ENCODE measurements around the gene BNIP1. TPM values are rescaled to one million over a fixed set of nuclear protein-coding genes. Genes with fewer than 3 reads are reported as not detected.

The BNIP1 gene, protein sequence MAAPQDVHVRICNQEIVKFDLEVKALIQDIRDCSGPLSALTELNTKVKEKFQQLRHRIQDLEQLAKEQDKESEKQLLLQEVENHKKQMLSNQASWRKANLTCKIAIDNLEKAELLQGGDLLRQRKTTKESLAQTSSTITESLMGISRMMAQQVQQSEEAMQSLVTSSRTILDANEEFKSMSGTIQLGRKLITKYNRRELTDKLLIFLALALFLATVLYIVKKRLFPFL
- total RNA-seq (2012; rRNA removed) (29.2 and 35.3 TPM in 2 replicates), polyA plus RNA-seq (2012; rRNA removed) (24.3 and 25.8 TPM in 2 replicates), Bru-seq, nascent RNA (percentile 73 among the genes with signal in this experiment), BruChase-seq, experiment 1, labeled RNA remaining after a 6-hour chase (percentile 60 among the genes with signal in this experiment), BruChase-seq, experiment 2, labeled RNA remaining after a 2-hour chase (percentile 52 among the genes with signal in this experiment)
- polyA plus RNA-seq (2012; cell fraction: cytosol; rRNA removed) = 11.8 and 21.7 TPM in 2 replicates
- 12.6 and 27.2 TPM in 2 replicates for polyA plus RNA-seq (2012; cell fraction: nucleus; rRNA removed; ENCODE audit: low replicate concordance)
- long read RNA-seq, transcript BNIP1-202 (6 exons, 1,184 nt) = major isoform, 17 of 25 reads
- long read RNA-seq, partial matches to known transcripts = 5 of 25 reads
- long read RNA-seq, other reads (novel, unspliced or antisense) = 2 of 25 reads

GRCh38 chr5:173144200-173145176, at the start of gene BNIP1:
TSS of gene BNIP1 (plus strand) at chr5:173144531. CDS start at chr5:173144546, 15 bp downstream.
- H3K27ac ChIP-seq (ENCODE audit: insufficient read depth, low read length) = peak within 1 kb of the TSS; percentile 67
- H2BK120ac ChIP-seq (ENCODE audit: low read depth, low read length) = peak within 1 kb of the TSS; percentile 76
- DNase-seq (peak; percentile 94), ATAC-seq (ENCODE audit: low read depth) (peak; percentile 96)
- H3K9me3 ChIP-seq (ENCODE audit: control insufficient read depth, insufficient read depth, low read length) = no peaks in the 10 kb centered on the region
- H3K14ac ChIP-seq (replicated peaks; ENCODE audit: low read depth, low read length) = peak within 1 kb of the TSS; percentile 98
- peaks cover 6% of the 10 kb centered on the region for H3K9me1 ChIP-seq (ENCODE audit: insufficient read depth, low read length)
- dilution Hi-C loops (cut with HindIII; ENCODE audit: low sequenced_read_pairs, unreplicated experiment) = no loop called here
- peak within 1 kb of the TSS; percentile 81 for H3K56ac ChIP-seq (ENCODE audit: extremely low read depth, insufficient read depth, low read length)
- peak within 1 kb of the TSS; percentile 98 for H2AFZ ChIP-seq (replicated peaks; ENCODE audit: low read length, poor library complexity)
- peak within 1 kb of the TSS; percentile 96 for H3K4me2 ChIP-seq (ENCODE audit: low read depth, low read length)
- peak within 1 kb of the TSS; percentile 49 for H2AK5ac ChIP-seq (ENCODE audit: low read depth, low read length)
- peak within 1 kb of the TSS; percentile 55 for H2BK5ac ChIP-seq (ENCODE audit: low read depth, low read length, poor library complexity, severe bottlenecking)
- peak within 1 kb of the TSS; percentile 37; the same call in 1 of the 3 replicates for H2BK15ac ChIP-seq (ENCODE audit: low read depth, low read length)
- POLR2A ChIA-PET (ENCODE audit: unreplicated experiment) = interaction anchor here (0.5 kb wide), 1 partner anchor 19 kb away, joined by 3 read pairs; no protein-coding TSS in a partner anchor
- peak within 1 kb of the TSS; percentile 53 for H3K4me3 ChIP-seq (ENCODE audit: insufficient read depth, low read depth, low read length)
- in situ Hi-C loops (cut with MboI; ENCODE audit: low sequenced_read_pairs) = loop anchor here (5.0 to 10.0 kb wide), 2 partner anchors 162 to 440 kb away; partner anchors contain the start of gene ATP6V0E1
- WGBS, 2 experiments (ENCODE audit: extremely low coverage in 2 of 2, insufficient read length in 1 of 2) = 3% methylated on average over 31 of the region's 48 CpGs; no CpG with 5 or more reads in 1 of the 2 experiments
- H2BK20ac ChIP-seq (ENCODE audit: low read depth, low read length) = peak within 1 kb of the TSS; percentile 67; the same call in 1 of the 2 replicates
- H4K5ac ChIP-seq (ENCODE audit: low read depth, low read length) = peak within 1 kb of the TSS; percentile 26
- H3K18ac ChIP-seq (ENCODE audit: low read depth, low read length) = peak within 1 kb of the TSS; percentile 23; the same call in 1 of the 2 replicates
- peak within 1 kb of the TSS; percentile 91 for H2AK9ac ChIP-seq (replicated peaks; ENCODE audit: low read depth, low read length, poor library complexity)
- peak within 1 kb of the TSS; percentile 59 to 97 for H4K8ac ChIP-seq (ENCODE audit: low read depth in 2 of 2, low read length in 2 of 2)
- intact Hi-C loops (cut with micrococcal nuclease) = loop anchor here (2.0 to 5.0 kb wide), 3 partner anchors 72 to 437 kb away; no protein-coding TSS in a partner anchor
- TSS peak; percentile 71 for BruUV-seq (replicated peaks)
- peak within 1 kb of the TSS; percentile 69 for H3K9ac ChIP-seq (ENCODE audit: low read depth, low read length)
- H4K91ac ChIP-seq (ENCODE audit: insufficient read depth, low read depth, low read length) = peak within 1 kb of the TSS; percentile 76
- peaks cover 8% of the 10 kb centered on the region; the same call in 1 of the 2 replicates for H3K36me3 ChIP-seq (ENCODE audit: control insufficient read depth, insufficient read depth, low read length)
- H3K27me3 ChIP-seq (ENCODE audit: control insufficient read depth, insufficient read depth, low read length) = no peaks in the 10 kb centered on the region
- H3K23ac ChIP-seq (ENCODE audit: low read depth, low read length) = peak within 1 kb of the TSS; percentile 84
- H4K20me1 ChIP-seq (ENCODE audit: insufficient read depth, low read length) = no peaks in the 10 kb centered on the region
- CTCF ChIA-PET = interaction anchor here (0.8 to 1.3 kb wide), 2 partner anchors 9 to 30 kb away, joined by 4 to 7 read pairs; no protein-coding TSS in a partner anchor
- peak within 1 kb of the TSS; percentile 92 for H3K4ac ChIP-seq (ENCODE audit: low read depth, low read length)
- no peaks in the 10 kb centered on the region for H3K4me1 ChIP-seq (ENCODE audit: control insufficient read depth, insufficient read depth, low read length)
- H3K79me1 ChIP-seq (ENCODE audit: low read depth in 1 of 2, low read length in 2 of 2) = peaks cover 13 to 18% of the 10 kb centered on the region in 2 experiments
- TF ChIP-seq RFX5 (IDR thresholded peaks at IDR 0.05; ENCODE audit: low read depth, low read length) (no peak), BHLHE40 (IDR thresholded peaks at IDR 0.05; ENCODE audit: low read depth, low read length) (peak; percentile 86), NFE2L2 (IDR thresholded peaks at IDR 0.05; ENCODE audit: low read depth, low read length) (no peak), CEBPB (IDR thresholded peaks at IDR 0.05; ENCODE audit: low read depth, low read length) (no peak), CHD1 (IDR thresholded peaks at IDR 0.05; ENCODE audit: low read depth, low read length) (peak; percentile 61), FOS (IDR thresholded peaks at IDR 0.05; ENCODE audit: low read depth, low read length) (0 out of 2 replicates have a peak, but pooled peaks have one; percentile 7), MXI1 (IDR thresholded peaks at IDR 0.05; ENCODE audit: borderline replicate concordance, low read depth, low read length) (peak; percentile 87), RAD21 (IDR thresholded peaks at IDR 0.05; ENCODE audit: low read length) (peak; percentile 66), ELK1 (IDR thresholded peaks at IDR 0.05; ENCODE audit: borderline replicate concordance, low read depth, low read length) (no peak), POLR2A (IDR thresholded peaks at IDR 0.05; ENCODE audit: low read depth, low read length) (peak; percentile 69), SMC3 (IDR thresholded peaks at IDR 0.05; ENCODE audit: low read depth, low read length) (peak; percentile 75)
- TF ChIP-seq, protein P1, sequence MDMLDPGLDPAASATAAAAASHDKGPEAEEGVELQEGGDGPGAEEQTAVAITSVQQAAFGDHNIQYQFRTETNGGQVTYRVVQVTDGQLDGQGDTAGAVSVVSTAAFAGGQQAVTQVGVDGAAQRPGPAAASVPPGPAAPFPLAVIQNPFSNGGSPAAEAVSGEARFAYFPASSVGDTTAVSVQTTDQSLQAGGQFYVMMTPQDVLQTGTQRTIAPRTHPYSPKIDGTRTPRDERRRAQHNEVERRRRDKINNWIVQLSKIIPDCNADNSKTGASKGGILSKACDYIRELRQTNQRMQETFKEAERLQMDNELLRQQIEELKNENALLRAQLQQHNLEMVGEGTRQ (IDR thresholded peaks at IDR 0.05; ENCODE audit: low read depth, low read length) = peak; percentile 58; the same call in 1 of the 2 replicates
